Measurements from ENCODE around the gene ERH.

- TF ChIP-seq EP300 (IDR thresholded peaks at IDR 0.05; ENCODE audit: borderline replicate concordance) (no peak), USF1 (IDR thresholded peaks at IDR 0.05) (no peak)
Observed at GRCh38 chr14:69366761-69367160, 31.3 kb downstream of the ERH start.
